B cell (primary cell): ENCODE data around the gene COG1. TPM values are rescaled to one million over a fixed set of nuclear protein-coding genes. Genes with fewer than 3 reads are reported as not detected.

Source experiments
- ATAC-seq: fragments of 200-7000 bp; cut with Tn5 transposase; one replicate; pipeline ENCODE4 v1.10.0; 2021; ENCODE audit warnings: low read depth, mild to moderate bottlenecking, moderate number of reproducible peaks, moderate library complexity
- CTCF ChIA-PET: fragments of 350-600 bp; sonication (Branson Sonifier 250); formaldehyde crosslinking; loops from one replicate; lab custom pipeline; 2021; ENCODE audit warnings: antibody characterized with exemption, inconsistent platforms; lab: Charles Lee
- POLR2A ChIA-PET: fragments of 350-600 bp; sonication (Branson Sonifier 250); formaldehyde crosslinking; loops from one replicate; lab custom pipeline; 2021; ENCODE audit warnings: antibody characterized with exemption; lab: Charles Lee
- DNase-seq: peaks from one replicate; pipeline ENCODE4 v3.0.0; 2013
- H2AFZ ChIP-seq: 2 replicates; pipeline ENCODE4 v1.6.1; 2012; ENCODE audit warnings: mild to moderate bottlenecking, low read depth, low read length; ENCODE audit not compliant: insufficient read depth, poor library complexity, severe bottlenecking
- H3K27ac ChIP-seq, 2 donors: 1 replicate in 1 of 2; 2 replicates in 1 of 2; pipeline ENCODE4 v1.5.1; 2012 to 2013; ENCODE audit warnings: low read length in 2 of 2, mild to moderate bottlenecking in 2 of 2, moderate library complexity in 1 of 2
- H3K27me3 ChIP-seq, 4 experiments: fragments of 200-600 bp in 1 of 4; sonication (generic) in 1 of 4; replicated peaks in 1 of 4; 1 replicate in 2 of 4; 2 replicates in 2 of 4; pipeline versions ENCODE4 v1.6.1 to v1.7.0; 2013 to 2016; ENCODE audit warnings: low read length in 3 of 4, mild to moderate bottlenecking in 2 of 4, mixed read lengths in 1 of 4, moderate library complexity in 1 of 4; ENCODE audit not compliant: insufficient read depth in 4 of 4, control insufficient read depth in 3 of 4; ENCODE audit errors: control extremely low read depth in 1 of 4
- H3K36me3 ChIP-seq, 2 experiments: replicated peaks in 1 of 2; 1 replicate in 1 of 2; 2 replicates in 1 of 2; pipeline versions ENCODE4 v1.6.1 to v1.7.1; 2013; ENCODE audit warnings: low read length in 1 of 2; ENCODE audit not compliant: insufficient read depth in 2 of 2, control insufficient read depth in 1 of 2; ENCODE audit errors: control extremely low read depth in 1 of 2, extremely low read depth in 1 of 2
- H3K4me1 ChIP-seq, 2 donors: fragments of 200-600 bp in 1 of 2; sonication (generic) in 1 of 2; 1 replicate in 1 of 2; 2 replicates in 1 of 2; pipeline versions ENCODE4 v1.5.1 to v1.6.1; 2013 to 2017; ENCODE audit warnings: low read length in 2 of 2; ENCODE audit not compliant: control insufficient read depth in 2 of 2, insufficient read depth in 2 of 2
- H3K4me2 ChIP-seq: replicated peaks from 2 replicates; pipeline ENCODE3; 2012; ENCODE audit warnings: mild to moderate bottlenecking, low read depth, low read length; ENCODE audit not compliant: poor library complexity, severe bottlenecking
- H3K4me3 ChIP-seq, 5 experiments: fragments of 200-600 bp in 1 of 5; sonication (generic) in 1 of 5; 1 replicate in 3 of 5; 2 replicates in 2 of 5; pipeline versions ENCODE4 v1.5.1 to v1.7.0; 2011 to 2016; ENCODE audit warnings: low read length in 4 of 5, mild to moderate bottlenecking in 4 of 5, low read depth in 2 of 5, control low read depth in 1 of 5, moderate library complexity in 1 of 5; ENCODE audit not compliant: insufficient read depth in 1 of 5; ENCODE audit errors: control extremely low read depth in 1 of 5, extremely low read depth in 1 of 5
- H3K79me2 ChIP-seq: fragments of 200-600 bp; sonication (generic); one replicate; pipeline ENCODE4 v1.6.0; 2016; ENCODE audit warnings: low read length; ENCODE audit not compliant: control insufficient read depth, insufficient read depth
- H3K9ac ChIP-seq: fragments of 200-600 bp; sonication (generic); 2 replicates; pipeline ENCODE4 v1.6.1; 2017; ENCODE audit warnings: mild to moderate bottlenecking, low read length, moderate library complexity
- H3K9me3 ChIP-seq, 3 donors: one replicate each; pipeline versions ENCODE4 v1.6.1 to v1.7.1; 2013; ENCODE audit warnings: low read length in 2 of 3; ENCODE audit not compliant: control insufficient read depth in 2 of 3, insufficient read depth in 1 of 3; ENCODE audit errors: control extremely low read depth in 1 of 3
- H4K20me1 ChIP-seq: 2 replicates; pipeline ENCODE4 v1.6.0; 2012; ENCODE audit warnings: mild to moderate bottlenecking, low read length; ENCODE audit not compliant: insufficient read depth, control insufficient read depth, poor library complexity, severe bottlenecking
- H3K27ac Mint-ChIP-seq: one replicate; pipeline ENCODE4 v1.8.0; 2021; ENCODE audit warnings: mixed read lengths
- H3K27me3 Mint-ChIP-seq: one replicate; pipeline ENCODE4 v1.8.0; 2021; ENCODE audit warnings: mixed read lengths
- H3K4me1 Mint-ChIP-seq: one replicate; pipeline ENCODE4 v1.8.0; 2021; ENCODE audit warnings: mixed read lengths
- H3K4me3 Mint-ChIP-seq: one replicate; pipeline ENCODE4 v1.8.0; 2021; ENCODE audit warnings: mixed read lengths
- H3K9me3 Mint-ChIP-seq: one replicate; pipeline ENCODE4 v1.8.0; 2022; ENCODE audit warnings: mixed read lengths; ENCODE audit not compliant: insufficient read depth
- EZH2 ChIP-seq: IDR thresholded peaks from 2 replicates; pipeline ENCODE4 v1.6.1; 2012; ENCODE audit warnings: borderline replicate concordance, low read depth, mild to moderate bottlenecking, moderate library complexity, low read length; ENCODE audit not compliant: insufficient read depth, poor library complexity, severe bottlenecking
- WGBS: methylation state at CpG from one replicate; pipeline ENCODE4 v1.1.5; 2013; ENCODE audit warnings: missing lambda C conversion rate; ENCODE audit not compliant: insufficient coverage; 5-methylcytosine and 5-hydroxymethylcytosine counted together
- intact Hi-C: fragments of 100-400 bp; cut with micrococcal nuclease; formaldehyde crosslinking; loops from one replicate; pipeline ENCODE4 v1.10.0; 2022
- polyA plus RNA-seq: library from polyadenylated mRNA; depleted of rRNA; stranded (reverse); fragments of >200 nt; gene quantifications from 2 replicates; pipeline ENCODE4 v1.2.3, GENCODE V29; 2012
- total RNA-seq, 2 donors: library from RNA; stranded (reverse); fragments of 120-200 nt in 1 of 2; gene quantifications; 1 replicate in 1 of 2; 2 replicates in 1 of 2; pipeline versions ENCODE4 v1.2.3 to v1.2.4, GENCODE V29; 2013 to 2022
- TF ChIP-seq, protein P1 (sequence below): fragments of 200-600 bp; IDR thresholded peaks from one replicate; pipeline ENCODE4 v1.8.0; 2022; ENCODE audit warnings: antibody characterized with exemption, mild to moderate bottlenecking

The COG1 gene
- total and polyA plus RNA-seq, 2 donors (not counting 1 experiment from before 2014, with no cell fraction given), result 39.1 to 72.8 TPM

GRCh38 chr17:73255671-73256181 lies 62.9 kb downstream of the COG1 start:
- Histone ChIP-seq H3K27me3 (peaks cover 0 to 3% (median 0%) of the 10 kb centered on the region in 4 experiments), H3K4me3 (no peak overlapping the region), H3K36me3 (no peaks in the 10 kb centered on the region), H3K9me3 (no peaks in the 10 kb centered on the region), H3K9ac (no peak overlapping the region), H3K4me1 (no peaks in the 10 kb centered on the region), H3K4me2 (no peak overlapping the region), H4K20me1 (no peaks in the 10 kb centered on the region), H2AFZ (no peak overlapping the region), H3K79me2 (no peaks in the 10 kb centered on the region), H3K27ac (no peak overlapping the region)
- 8% methylated on average over 6 of the region's 8 CpGs for WGBS
- Mint-ChIP-seq H3K4me1 (peaks cover 1% of the 10 kb centered on the region), H3K27ac (no peak overlapping the region), H3K4me3 (no peak overlapping the region), H3K9me3 (no peaks in the 10 kb centered on the region), H3K27me3 (no peaks in the 10 kb centered on the region)
- POLR2A ChIA-PET, result no interaction called here
- CTCF ChIA-PET, result interaction anchor here (0.7 to 17.2 kb wide), 19 partner anchors 9 to 771 kb away, joined by 3 to 296 read pairs (median 5); a partner anchor contains a TSS
- intact Hi-C loops, result loop anchor here (1.0 to 10.0 kb wide), 3 partner anchors 528 to 742 kb away; no protein-coding TSS in a partner anchor
- TF ChIP-seq EZH2, result no peak
- TF ChIP-seq, protein P1, sequence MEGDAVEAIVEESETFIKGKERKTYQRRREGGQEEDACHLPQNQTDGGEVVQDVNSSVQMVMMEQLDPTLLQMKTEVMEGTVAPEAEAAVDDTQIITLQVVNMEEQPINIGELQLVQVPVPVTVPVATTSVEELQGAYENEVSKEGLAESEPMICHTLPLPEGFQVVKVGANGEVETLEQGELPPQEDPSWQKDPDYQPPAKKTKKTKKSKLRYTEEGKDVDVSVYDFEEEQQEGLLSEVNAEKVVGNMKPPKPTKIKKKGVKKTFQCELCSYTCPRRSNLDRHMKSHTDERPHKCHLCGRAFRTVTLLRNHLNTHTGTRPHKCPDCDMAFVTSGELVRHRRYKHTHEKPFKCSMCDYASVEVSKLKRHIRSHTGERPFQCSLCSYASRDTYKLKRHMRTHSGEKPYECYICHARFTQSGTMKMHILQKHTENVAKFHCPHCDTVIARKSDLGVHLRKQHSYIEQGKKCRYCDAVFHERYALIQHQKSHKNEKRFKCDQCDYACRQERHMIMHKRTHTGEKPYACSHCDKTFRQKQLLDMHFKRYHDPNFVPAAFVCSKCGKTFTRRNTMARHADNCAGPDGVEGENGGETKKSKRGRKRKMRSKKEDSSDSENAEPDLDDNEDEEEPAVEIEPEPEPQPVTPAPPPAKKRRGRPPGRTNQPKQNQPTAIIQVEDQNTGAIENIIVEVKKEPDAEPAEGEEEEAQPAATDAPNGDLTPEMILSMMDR, result peak; percentile 99
- ATAC-seq, result peak; percentile 65
- peak; percentile 70 for DNase-seq

DNA sequence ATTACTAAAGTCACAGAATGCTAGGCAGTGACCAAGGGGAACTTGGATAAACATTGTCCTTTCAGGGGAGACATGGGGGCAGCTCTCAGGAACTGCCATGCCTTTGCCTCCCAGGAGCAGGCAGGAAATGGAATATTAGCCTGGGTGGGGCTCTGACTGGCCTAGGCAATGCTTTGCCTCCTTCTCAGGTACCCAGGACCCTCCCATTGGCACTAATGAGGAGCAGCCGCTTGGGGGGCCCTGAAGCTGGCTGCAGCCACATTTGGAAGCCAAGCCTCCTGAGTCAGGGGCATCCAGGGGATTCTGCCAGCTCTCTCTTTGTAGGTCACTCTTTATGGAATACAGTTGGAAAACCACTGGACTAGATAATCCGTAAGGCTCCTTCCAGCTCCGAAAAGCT lies 63.4 kb downstream of the COG1 start:
- Histone ChIP-seq H2AFZ (no peak overlapping the region), H3K4me1 (no peaks in the 10 kb centered on the region), H3K9me3 (no peaks in the 10 kb centered on the region), H3K4me2 (no peak overlapping the region), H3K79me2 (no peaks in the 10 kb centered on the region), H3K9ac (no peak overlapping the region), H3K36me3 (no peaks in the 10 kb centered on the region), H3K4me3 (no peak overlapping the region), H3K27ac (no peak overlapping the region), H4K20me1 (no peaks in the 10 kb centered on the region), H3K27me3 (peaks cover 0 to 3% (median 0%) of the 10 kb centered on the region in 4 experiments)
- WGBS, result 100% methylated on average over 1 of the region's 3 CpGs
- H3K27ac Mint-ChIP-seq, result no peak overlapping the region
- intact Hi-C loops, result loop anchor here (5.0 to 10.0 kb wide), 2 partner anchors 691 to 741 kb away; no protein-coding TSS in a partner anchor
- ATAC-seq, result no peak
- H3K27me3 Mint-ChIP-seq, result no peaks in the 10 kb centered on the region
- no peak for DNase-seq
- peaks cover 1% of the 10 kb centered on the region for H3K4me1 Mint-ChIP-seq
- H3K4me3 Mint-ChIP-seq, result no peak overlapping the region
- ChIA-PET POLR2A (no interaction called here), CTCF (interaction anchor here (0.6 to 17.2 kb wide), 10 partner anchors 9 to 531 kb away, joined by 3 to 296 read pairs (median 3); no protein-coding TSS in a partner anchor)
- H3K9me3 Mint-ChIP-seq, result no peaks in the 10 kb centered on the region
- TF ChIP-seq EZH2, result no peak
- TF ChIP-seq, protein P1, result no peak
